ENCODE data around the gene MTAP.

DNA sequence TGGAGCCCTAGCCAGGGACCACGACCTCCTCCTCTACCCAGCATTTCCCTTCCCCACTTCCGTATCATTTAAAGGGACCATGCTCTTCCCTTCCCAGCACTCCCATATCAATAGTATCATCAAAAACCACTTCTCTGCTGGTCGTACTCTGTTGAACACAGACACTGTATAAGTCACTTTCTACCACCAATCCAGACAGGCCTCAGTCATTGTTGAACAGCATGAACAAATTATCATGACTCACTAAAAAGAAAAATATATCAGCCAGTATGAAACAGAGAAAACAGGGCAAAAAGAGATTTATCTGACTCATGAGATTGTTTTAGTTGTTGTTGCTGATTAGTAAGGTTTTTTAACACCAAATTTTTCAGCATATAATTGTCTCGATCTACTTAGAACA is 101.9 kb downstream of the MTAP start:
- TF ChIP-seq, protein P1, sequence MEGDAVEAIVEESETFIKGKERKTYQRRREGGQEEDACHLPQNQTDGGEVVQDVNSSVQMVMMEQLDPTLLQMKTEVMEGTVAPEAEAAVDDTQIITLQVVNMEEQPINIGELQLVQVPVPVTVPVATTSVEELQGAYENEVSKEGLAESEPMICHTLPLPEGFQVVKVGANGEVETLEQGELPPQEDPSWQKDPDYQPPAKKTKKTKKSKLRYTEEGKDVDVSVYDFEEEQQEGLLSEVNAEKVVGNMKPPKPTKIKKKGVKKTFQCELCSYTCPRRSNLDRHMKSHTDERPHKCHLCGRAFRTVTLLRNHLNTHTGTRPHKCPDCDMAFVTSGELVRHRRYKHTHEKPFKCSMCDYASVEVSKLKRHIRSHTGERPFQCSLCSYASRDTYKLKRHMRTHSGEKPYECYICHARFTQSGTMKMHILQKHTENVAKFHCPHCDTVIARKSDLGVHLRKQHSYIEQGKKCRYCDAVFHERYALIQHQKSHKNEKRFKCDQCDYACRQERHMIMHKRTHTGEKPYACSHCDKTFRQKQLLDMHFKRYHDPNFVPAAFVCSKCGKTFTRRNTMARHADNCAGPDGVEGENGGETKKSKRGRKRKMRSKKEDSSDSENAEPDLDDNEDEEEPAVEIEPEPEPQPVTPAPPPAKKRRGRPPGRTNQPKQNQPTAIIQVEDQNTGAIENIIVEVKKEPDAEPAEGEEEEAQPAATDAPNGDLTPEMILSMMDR (IDR thresholded peaks at IDR 0.05; ENCODE audit: low read depth, low read length), result no peak
- no peak for TF ChIP-seq EZH2phosphoT487 (IDR thresholded peaks at IDR 0.05; ENCODE audit: low read depth)
